Measurements from ENCODE around the gene CHRNE.

CHRNE gene

DNA sequence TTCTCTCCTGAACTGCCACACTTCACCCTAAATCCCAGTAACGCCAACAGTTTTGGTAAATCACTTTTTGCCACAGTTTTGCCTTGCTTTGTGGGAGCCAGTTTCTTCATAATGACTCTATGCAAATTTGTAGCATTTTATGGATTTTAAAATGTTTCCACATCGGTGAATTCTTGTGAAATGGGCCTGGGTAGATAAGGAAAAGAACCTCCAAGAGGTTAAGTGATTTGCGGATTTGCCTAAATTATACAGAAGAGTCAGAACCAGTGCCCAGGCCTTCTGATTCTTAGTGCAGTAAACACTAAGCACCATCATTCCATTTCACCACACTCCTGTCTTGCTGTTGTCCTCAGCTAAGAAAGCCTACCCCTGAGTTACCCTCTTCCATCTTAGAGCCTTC, 51.8 kb downstream of the CHRNE start:
- no peak for DNase-seq

- DNase-seq, result no peak
These were observed 52.7 kb downstream of the CHRNE start for GRCh38 chr17:4850246-4850645.

GRCh38 chr17:4849011-4849536, 53.8 kb downstream of the CHRNE start:
- DNase-seq, result no peak
